HCT116 (cell line): ENCODE data around the gene NOL4L. TPM values are rescaled to one million over a fixed set of nuclear protein-coding genes. Genes with fewer than 3 reads are reported as not detected.

ENCODE experiments used
- ATAC-seq: fragments of 200-7000 bp; cut with Tn5 transposase; 2 replicates; pipeline ENCODE4 v1.9.1; 2020; ENCODE audit warnings: mild to moderate bottlenecking, moderate library complexity
- BruUV-seq: library from RNA; stranded (reverse); fragments of 400-500 nt; replicated peaks from 2 replicates; lab custom pipeline; 2021; lab: Mats Ljungman, UMichigan
- CTCF ChIA-PET: fragments of 300-600 bp; sonication (Branson Sonifier 250); formaldehyde crosslinking; loops from one replicate; lab custom pipeline; 2021; ENCODE audit warnings: antibody characterized with exemption; lab: Charles Lee
- POLR2A ChIA-PET: fragments of 300-600, 350-600 bp; sonication (Branson Sonifier 250); formaldehyde crosslinking; loops from one replicate; lab custom pipeline; 2021; ENCODE audit warnings: antibody characterized with exemption; lab: Charles Lee
- RAD21 ChIA-PET, 2 experiments: fragments of 300-600 bp; sonication (Branson Sonifier 250); formaldehyde crosslinking; loops; one replicate each; lab custom pipeline; 2023; ENCODE audit warnings: low total read pairs in 2 of 2; ENCODE audit not compliant: uncharacterized antibody in 2 of 2, unreplicated experiment in 2 of 2, low non-redundant PET in 1 of 2; lab: Charles Lee
- DNase-seq: peaks from one replicate; pipeline ENCODE4 v3.0.0-alpha.2; 2010; ENCODE audit warnings: low read depth, low spot score
- H2AFZ ChIP-seq: fragments of 200-600 bp; shearing (Covaris generic), sonication (generic); 2 replicates; pipeline ENCODE4 v1.6.1; 2017; ENCODE audit warnings: low read depth, mixed run types, mixed read lengths, antibody characterized with exemption, low read length; ENCODE audit not compliant: poor library complexity, severe bottlenecking
- H3K27ac ChIP-seq: 2 replicates; pipeline ENCODE4 v1.5.1; 2012; ENCODE audit warnings: low read depth, low read length
- H3K27me3 ChIP-seq: fragments of 200-600 bp; sonication (generic); 2 replicates; pipeline ENCODE4 v1.6.1; 2016; ENCODE audit warnings: mixed run types, low read length, mixed read lengths; ENCODE audit not compliant: insufficient read depth
- H3K36me3 ChIP-seq, 2 experiments: fragments of 200-500 bp in 1 of 2; fragments of 200-600 bp in 1 of 2; sonication (Bioruptor generic) in 1 of 2; sonication (generic) in 1 of 2; 2 replicates each; pipeline versions ENCODE4 v1.5.1 to v1.6.1; 2014 to 2016; ENCODE audit warnings: low read length in 2 of 2, inconsistent platforms in 1 of 2, mixed read lengths in 1 of 2, mixed run types in 1 of 2; ENCODE audit not compliant: insufficient read depth in 2 of 2, control insufficient read depth in 1 of 2
- H3K4me1 ChIP-seq, 2 experiments: fragments of 200-600 bp in 1 of 2; sonication (generic) in 1 of 2; 2 replicates each; pipeline versions ENCODE4 v1.5.1 to v1.6.1; 2012 to 2017; ENCODE audit warnings: low read length in 2 of 2, inconsistent platforms in 1 of 2, mild to moderate bottlenecking in 1 of 2, mixed read lengths in 1 of 2, mixed run types in 1 of 2, moderate library complexity in 1 of 2; ENCODE audit not compliant: insufficient read depth in 2 of 2, control insufficient read depth in 1 of 2
- H3K4me2 ChIP-seq: fragments of 200-600 bp; sonication (generic); 2 replicates; pipeline ENCODE4 v1.6.1; 2017; ENCODE audit warnings: mixed run types, low read length, mixed read lengths
- H3K4me3 ChIP-seq, 2 experiments: fragments of 200-600 bp in 1 of 2; sonication (generic) in 1 of 2; replicated peaks in 1 of 2; 2 replicates each; pipeline ENCODE4 v1.5.1; 2011 to 2016; ENCODE audit warnings: low read length in 2 of 2, control low read depth in 1 of 2, low read depth in 1 of 2, mild to moderate bottlenecking in 1 of 2, mixed read lengths in 1 of 2, mixed run types in 1 of 2
- H3K79me2 ChIP-seq: fragments of 200-600 bp; sonication (generic); 2 replicates; pipeline ENCODE4 v1.6.1; 2017; ENCODE audit warnings: mild to moderate bottlenecking, mixed run types, low read length, moderate library complexity, mixed read lengths; ENCODE audit not compliant: insufficient read depth
- H3K9ac ChIP-seq: fragments of 200-600 bp; sonication (generic); 2 replicates; pipeline ENCODE4 v1.6.1; 2016; ENCODE audit warnings: low read length, mixed read lengths
- H3K9me2 ChIP-seq: fragments of 200-600 bp; sonication (generic), shearing (Covaris generic); 2 replicates; pipeline ENCODE4 v1.6.1; 2017; ENCODE audit warnings: mixed run types, mild to moderate bottlenecking, moderate library complexity; ENCODE audit not compliant: insufficient read depth
- H3K9me3 ChIP-seq, 2 experiments: fragments of 200-500 bp in 1 of 2; fragments of 200-600 bp in 1 of 2; sonication (Bioruptor generic) in 1 of 2; sonication (generic) in 1 of 2; 2 replicates each; pipeline ENCODE4 v1.6.1; 2014 to 2017; ENCODE audit warnings: low read length in 2 of 2, mixed read lengths in 2 of 2, inconsistent platforms in 1 of 2, low read depth in 1 of 2, mild to moderate bottlenecking in 1 of 2, mixed run types in 1 of 2, moderate library complexity in 1 of 2; ENCODE audit not compliant: control insufficient read depth in 1 of 2, insufficient read depth in 1 of 2
- H4K20me1 ChIP-seq: fragments of 200-600 bp; sonication (generic), shearing (Covaris generic); 2 replicates; pipeline ENCODE4 v1.6.1; 2017; ENCODE audit warnings: mixed run types, mild to moderate bottlenecking, moderate library complexity; ENCODE audit not compliant: insufficient read depth
- CBX3 ChIP-seq: IDR thresholded peaks from 2 replicates; pipeline ENCODE4 v1.6.1; 2012; ENCODE audit warnings: low read depth
- CEBPB ChIP-seq: IDR thresholded peaks from 2 replicates; pipeline ENCODE4 v1.6.1; 2012; ENCODE audit warnings: low read depth
- EGR1 ChIP-seq: IDR thresholded peaks from 2 replicates; pipeline ENCODE4 v1.6.1; 2012; ENCODE audit warnings: low read depth
- ELF1 ChIP-seq: IDR thresholded peaks from 2 replicates; pipeline ENCODE4 v1.6.1; 2012; ENCODE audit warnings: low read depth, borderline replicate concordance
- EZH2phosphoT487 ChIP-seq: fragments of 200-600 bp; IDR thresholded peaks from 2 replicates; pipeline ENCODE4 v1.6.1; 2018; ENCODE audit warnings: antibody characterized with exemption, borderline replicate concordance
- POLR2A ChIP-seq: IDR thresholded peaks from 2 replicates; pipeline ENCODE4 v1.7.0; 2011; ENCODE audit warnings: borderline replicate concordance; ENCODE audit not compliant: insufficient read depth, insufficient read length; ENCODE audit errors: extremely low read depth
- POLR2AphosphoS5 ChIP-seq: IDR thresholded peaks from 2 replicates; pipeline ENCODE4 v1.6.1; 2011; ENCODE audit warnings: mild to moderate bottlenecking, low read depth, low read length, moderate library complexity
- RAD21 ChIP-seq: IDR thresholded peaks from 2 replicates; pipeline ENCODE4 v1.6.1; 2012; ENCODE audit warnings: low read depth, mild to moderate bottlenecking
- REST ChIP-seq: IDR thresholded peaks from 2 replicates; pipeline ENCODE4 v1.6.1; 2012; ENCODE audit warnings: low read depth
- SRF ChIP-seq: IDR thresholded peaks from 2 replicates; pipeline ENCODE4 v1.6.1; 2012; ENCODE audit warnings: low read depth
- TCF7L2 ChIP-seq: IDR thresholded peaks from 2 replicates; pipeline ENCODE4 v1.7.0; 2011; ENCODE audit warnings: borderline replicate concordance, inconsistent platforms; ENCODE audit not compliant: insufficient read depth, insufficient read length; ENCODE audit errors: extremely low read depth
- ZFX ChIP-seq: fragments of 450-650 bp; IDR thresholded peaks from 2 replicates; pipeline ENCODE4 v1.6.1; 2017
- ZNF274 ChIP-seq: fragments of 200-500 bp; sonication (Bioruptor generic); IDR thresholded peaks from 2 replicates; pipeline ENCODE4 v1.6.1; 2014; ENCODE audit warnings: mild to moderate bottlenecking, low read depth, low read length, inconsistent platforms
- intact Hi-C: fragments of 100-400 bp; cut with micrococcal nuclease; formaldehyde crosslinking; loops from 2 replicates; pipeline ENCODE4 v1.10.0; 2022
- total RNA-seq: library from RNA; stranded (reverse); gene quantifications from one replicate; pipeline ENCODE4 v1.2.1, GENCODE V29; 2021; ENCODE audit not compliant: unreplicated experiment
- TF ChIP-seq, protein P1 (sequence below): IDR thresholded peaks from 2 replicates; pipeline ENCODE4 v1.6.1; 2012
- TF ChIP-seq, protein P2 (sequence below): IDR thresholded peaks from 2 replicates; pipeline ENCODE4 v1.6.1; 2012
- TF ChIP-seq, protein P3 (sequence below), 3 experiments: fragments of 200-600 bp in 1 of 3; sonication (generic) in 1 of 3; IDR thresholded peaks in 2 of 3; conservative IDR thresholded peaks in 1 of 3; 2 replicates each; pipeline ENCODE4 v1.5.1; 2012 to 2017; ENCODE audit warnings: low read depth in 2 of 3, low read length in 2 of 3, antibody characterized with exemption in 1 of 3, borderline replicate concordance in 1 of 3, control low read depth in 1 of 3, mild to moderate bottlenecking in 1 of 3, mixed read lengths in 1 of 3, mixed run types in 1 of 3, moderate library complexity in 1 of 3; ENCODE audit not compliant: insufficient read depth in 1 of 3

The NOL4L gene
- total RNA-seq, 1 experiment from 2014 or later = 5.9 TPM

GRCh38 chr20:32415494-32415893 is 169.6 kb downstream of the NOL4L start:
- Histone ChIP-seq H3K79me2 (peaks cover 73% of the 10 kb centered on the region), H3K27ac (no peak overlapping the region), H3K9me2 (no peaks in the 10 kb centered on the region), H2AFZ (no peak overlapping the region), H3K4me2 (no peak overlapping the region), H4K20me1 (peaks cover 3% of the 10 kb centered on the region; the same call in 1 of the 2 replicates), H3K4me1 (peaks cover 0 to 5% of the 10 kb centered on the region in 2 experiments; a peak in 1 of 4 replicates), H3K4me3 (no peak overlapping the region), H3K9ac (no peak overlapping the region), H3K36me3 (no peaks in the 10 kb centered on the region), H3K27me3 (no peaks in the 10 kb centered on the region), H3K9me3 (no peaks in the 10 kb centered on the region)
- intact Hi-C loops = no loop called here
- ATAC-seq (no peak), DNase-seq (no peak)
- CTCF ChIA-PET = no interaction called here
- POLR2A ChIA-PET = no interaction called here
- TF ChIP-seq SRF (no peak), ZFX (no peak), ZNF274 (no peak), RAD21 (no peak), POLR2A (no peak), CBX3 (no peak), ELF1 (no peak), EGR1 (no peak), EZH2phosphoT487 (no peak), CEBPB (no peak), TCF7L2 (no peak), REST (no peak), POLR2AphosphoS5 (no peak)
- TF ChIP-seq, protein P1, sequence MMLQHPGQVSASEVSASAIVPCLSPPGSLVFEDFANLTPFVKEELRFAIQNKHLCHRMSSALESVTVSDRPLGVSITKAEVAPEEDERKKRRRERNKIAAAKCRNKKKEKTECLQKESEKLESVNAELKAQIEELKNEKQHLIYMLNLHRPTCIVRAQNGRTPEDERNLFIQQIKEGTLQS = no peak
- TF ChIP-seq, protein P2, sequence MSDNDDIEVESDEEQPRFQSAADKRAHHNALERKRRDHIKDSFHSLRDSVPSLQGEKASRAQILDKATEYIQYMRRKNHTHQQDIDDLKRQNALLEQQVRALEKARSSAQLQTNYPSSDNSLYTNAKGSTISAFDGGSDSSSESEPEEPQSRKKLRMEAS = no peak
- TF ChIP-seq, protein P3, sequence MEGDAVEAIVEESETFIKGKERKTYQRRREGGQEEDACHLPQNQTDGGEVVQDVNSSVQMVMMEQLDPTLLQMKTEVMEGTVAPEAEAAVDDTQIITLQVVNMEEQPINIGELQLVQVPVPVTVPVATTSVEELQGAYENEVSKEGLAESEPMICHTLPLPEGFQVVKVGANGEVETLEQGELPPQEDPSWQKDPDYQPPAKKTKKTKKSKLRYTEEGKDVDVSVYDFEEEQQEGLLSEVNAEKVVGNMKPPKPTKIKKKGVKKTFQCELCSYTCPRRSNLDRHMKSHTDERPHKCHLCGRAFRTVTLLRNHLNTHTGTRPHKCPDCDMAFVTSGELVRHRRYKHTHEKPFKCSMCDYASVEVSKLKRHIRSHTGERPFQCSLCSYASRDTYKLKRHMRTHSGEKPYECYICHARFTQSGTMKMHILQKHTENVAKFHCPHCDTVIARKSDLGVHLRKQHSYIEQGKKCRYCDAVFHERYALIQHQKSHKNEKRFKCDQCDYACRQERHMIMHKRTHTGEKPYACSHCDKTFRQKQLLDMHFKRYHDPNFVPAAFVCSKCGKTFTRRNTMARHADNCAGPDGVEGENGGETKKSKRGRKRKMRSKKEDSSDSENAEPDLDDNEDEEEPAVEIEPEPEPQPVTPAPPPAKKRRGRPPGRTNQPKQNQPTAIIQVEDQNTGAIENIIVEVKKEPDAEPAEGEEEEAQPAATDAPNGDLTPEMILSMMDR (IDR thresholded peaks at IDR 0.05 in 2 of 3, conservative IDR thresholded peaks at IDR 0.05 in 1 of 3; ENCODE audit: borderline replicate concordance in 1 of 3, insufficient read depth in 1 of 3, low read depth in 2 of 3, low read length in 2 of 3) = no peak
- RAD21 ChIA-PET = no interaction called here
- BruUV-seq = no TSS peak
